ENCODE measurements around the gene HSF5.

DNA sequence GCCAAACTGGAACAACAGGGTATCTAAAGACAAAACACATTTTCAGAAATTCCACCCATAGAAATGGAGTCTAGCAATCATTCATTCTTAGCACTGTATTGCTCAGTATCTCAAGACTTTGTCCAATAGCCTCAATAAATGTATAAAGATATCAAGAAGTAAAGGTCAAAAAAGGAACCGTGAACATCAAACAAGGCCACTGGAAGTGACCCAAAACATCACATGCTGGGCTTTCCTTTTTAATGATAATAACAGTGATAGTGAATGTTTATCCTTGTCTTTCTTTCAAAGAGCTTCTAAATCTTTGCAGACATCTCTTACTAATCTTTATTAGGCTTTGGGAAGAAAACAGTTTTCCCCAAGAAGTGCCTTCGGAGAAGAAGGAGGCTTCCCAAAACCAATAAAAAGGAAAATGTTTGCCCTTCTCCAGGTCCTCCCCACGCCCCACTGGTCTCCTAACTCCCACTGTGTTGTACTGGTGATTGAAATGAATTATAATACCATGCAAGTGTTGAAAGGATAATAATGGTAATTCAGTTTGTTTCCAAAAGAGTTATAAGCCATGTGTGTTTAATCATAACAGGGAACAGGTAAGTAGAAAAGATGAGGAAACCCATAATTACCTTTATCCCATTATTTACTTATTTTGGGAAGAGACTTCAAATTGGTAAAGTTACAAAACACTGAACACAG, 89.5 kb downstream of the HSF5 start:
- TF ChIP-seq, protein P1, sequence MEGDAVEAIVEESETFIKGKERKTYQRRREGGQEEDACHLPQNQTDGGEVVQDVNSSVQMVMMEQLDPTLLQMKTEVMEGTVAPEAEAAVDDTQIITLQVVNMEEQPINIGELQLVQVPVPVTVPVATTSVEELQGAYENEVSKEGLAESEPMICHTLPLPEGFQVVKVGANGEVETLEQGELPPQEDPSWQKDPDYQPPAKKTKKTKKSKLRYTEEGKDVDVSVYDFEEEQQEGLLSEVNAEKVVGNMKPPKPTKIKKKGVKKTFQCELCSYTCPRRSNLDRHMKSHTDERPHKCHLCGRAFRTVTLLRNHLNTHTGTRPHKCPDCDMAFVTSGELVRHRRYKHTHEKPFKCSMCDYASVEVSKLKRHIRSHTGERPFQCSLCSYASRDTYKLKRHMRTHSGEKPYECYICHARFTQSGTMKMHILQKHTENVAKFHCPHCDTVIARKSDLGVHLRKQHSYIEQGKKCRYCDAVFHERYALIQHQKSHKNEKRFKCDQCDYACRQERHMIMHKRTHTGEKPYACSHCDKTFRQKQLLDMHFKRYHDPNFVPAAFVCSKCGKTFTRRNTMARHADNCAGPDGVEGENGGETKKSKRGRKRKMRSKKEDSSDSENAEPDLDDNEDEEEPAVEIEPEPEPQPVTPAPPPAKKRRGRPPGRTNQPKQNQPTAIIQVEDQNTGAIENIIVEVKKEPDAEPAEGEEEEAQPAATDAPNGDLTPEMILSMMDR (IDR thresholded peaks at IDR 0.05) = no peak
- TF ChIP-seq EP300 (IDR thresholded peaks at IDR 0.05) = no peak

Measured in suprapubic skin (tissue), 3 donors.